Activated effector memory CD4-positive, alpha-beta T cell treated with Interleukin-2 at 50 U/mL for 16 hours (primary cell): ENCODE results near the gene THYN1.
A peak's percentile ranks its signal among the peaks of the same experiment; 100 is the strongest.

ENCODE experiments used
- DNase-seq: peaks from one replicate; pipeline ENCODE4 v3.0.0-alpha.2; 2020

THYN1 gene

GRCh38 chr11:134246100-134246499 lies 7.1 kb downstream of the THYN1 start:
- no peak for DNase-seq

GRCh38 chr11:134245434-134245833 lies 7.7 kb downstream of the THYN1 start:
- no peak for DNase-seq

- no peak for DNase-seq
These were observed 8.6 kb downstream of the THYN1 start for GRCh38 chr11:134244593-134244992.

GRCh38 chr11:134243913-134244312 lies 9.2 kb downstream of the THYN1 start:
- DNase-seq, result no peak

- no peak for DNase-seq
These were observed 10.8 kb downstream of the THYN1 start for GRCh38 chr11:134242376-134242775.

GRCh38 chr11:134240592-134240991 lies 12.6 kb downstream of the THYN1 start:
- no peak for DNase-seq

- no peak for DNase-seq
These were observed 14.2 kb downstream of the THYN1 start for GRCh38 chr11:134238956-134239355.

- DNase-seq, result no peak
These were observed 15.6 kb downstream of the THYN1 start for GRCh38 chr11:134237557-134237922.

GRCh38 chr11:134236834-134237556 lies 16.2 kb downstream of the THYN1 start:
- DNase-seq, result no peak

- DNase-seq, result no peak
These were observed 17.8 kb downstream of the THYN1 start for GRCh38 chr11:134235399-134235798.

- DNase-seq, result no peak
These were observed 19.4 kb downstream of the THYN1 start for GRCh38 chr11:134233729-134234179.

GRCh38 chr11:134231958-134232659 lies 21.0 kb downstream of the THYN1 start:
- no peak for DNase-seq

GRCh38 chr11:134230339-134230738 lies 22.8 kb downstream of the THYN1 start:
- DNase-seq, result no peak

GRCh38 chr11:134229126-134229790 lies 23.9 kb downstream of the THYN1 start:
- DNase-seq, result no peak

- DNase-seq, result no peak
These were observed 24.5 kb downstream of the THYN1 start for GRCh38 chr11:134228625-134229024.

GRCh38 chr11:134226806-134227325 lies 26.3 kb downstream of the THYN1 start:
- DNase-seq, result no peak

- peak; percentile 47 for DNase-seq
These were observed 28.2 kb downstream of the THYN1 start for GRCh38 chr11:134224710-134225664.

GRCh38 chr11:134223836-134224709 lies 29.1 kb downstream of the THYN1 start, which contains the start of the genes NCAPD3 and VPS26B:
Gene NCAPD3 (minus strand): TSS chr11:134223967. CDS start chr11:134223926, 41 bp downstream.
Gene VPS26B (plus strand): TSS chr11:134224671. CDS start chr11:134225123, 452 bp downstream.
- DNase-seq, result peak; percentile 94

- DNase-seq, result no peak
These were observed 30.0 kb downstream of the THYN1 start for GRCh38 chr11:134223121-134223520.

- no peak for DNase-seq
These were observed 36.3 kb downstream of the THYN1 start for GRCh38 chr11:134216816-134217215.

GRCh38 chr11:134215836-134216235 lies 37.3 kb downstream of the THYN1 start:
- no peak for DNase-seq
